EL (cell line): ENCODE data around the gene APBA2.

Experiments
- DNase-seq: peaks from one replicate; pipeline ENCODE4 v3.0.0-alpha.2; 2016

APBA2 gene

GRCh38 chr15:29128671-29129070 is 242.9 kb downstream of the APBA2 start:
- no peak for DNase-seq

GRCh38 chr15:29129221-29129620 is 243.4 kb downstream of the APBA2 start:
- DNase-seq = no peak

- no peak for DNase-seq
Measured at GRCh38 chr15:29129926-29130325, 244.2 kb downstream of the APBA2 start.

- no peak for DNase-seq
Measured at GRCh38 chr15:29130476-29130875, 244.7 kb downstream of the APBA2 start.

GRCh38 chr15:29130951-29131839 is 245.4 kb downstream of the APBA2 start:
- no peak for DNase-seq

GRCh38 chr15:29131840-29132420 is 246.2 kb downstream of the APBA2 start:
- DNase-seq = no peak

GRCh38 chr15:29132735-29133181 is 247.0 kb downstream of the APBA2 start:
- no peak for DNase-seq

GRCh38 chr15:29133321-29133720 is 247.5 kb downstream of the APBA2 start:
- DNase-seq = no peak

GRCh38 chr15:29133791-29134190 is 248.0 kb downstream of the APBA2 start:
- DNase-seq = no peak

GRCh38 chr15:29134239-29134638 is 248.5 kb downstream of the APBA2 start:
- no peak for DNase-seq

- no peak for DNase-seq
Measured at GRCh38 chr15:29134641-29135308, 249.0 kb downstream of the APBA2 start.

- DNase-seq = peak; percentile 52
Measured at GRCh38 chr15:29135309-29135657, 249.5 kb downstream of the APBA2 start.

- no peak for DNase-seq
Measured at GRCh38 chr15:29135702-29136646, 250.2 kb downstream of the APBA2 start.

GRCh38 chr15:29138260-29138659 is 252.5 kb downstream of the APBA2 start:
- no peak for DNase-seq

- no peak for DNase-seq
Measured at GRCh38 chr15:29139072-29139471, 253.3 kb downstream of the APBA2 start.

- DNase-seq = peak; percentile 48
Measured at GRCh38 chr15:29139540-29140459, 254.0 kb downstream of the APBA2 start.

- DNase-seq = no peak
Measured at GRCh38 chr15:29140475-29141307, 254.9 kb downstream of the APBA2 start.

- no peak for DNase-seq
Measured at GRCh38 chr15:29141308-29142128, 255.7 kb downstream of the APBA2 start.

- no peak for DNase-seq
Measured at GRCh38 chr15:29142129-29142747, 256.5 kb downstream of the APBA2 start.
